AG09309 (cell line): ENCODE data around the gene UBALD1.

Experiments
- DNase-seq: peaks from one replicate; pipeline ENCODE4 v3.0.0-alpha.2; 2010; ENCODE audit warnings: low read depth
- H3K4me3 ChIP-seq: 2 replicates; pipeline ENCODE4 v1.5.1; 2011; ENCODE audit warnings: mild to moderate bottlenecking, low read depth, low read length, moderate library complexity; ENCODE audit not compliant: control insufficient read depth
- CTCF ChIP-seq: IDR thresholded peaks from 2 replicates; pipeline ENCODE4 v1.5.1; 2011; ENCODE audit warnings: mild to moderate bottlenecking, low read depth, low read length, inconsistent platforms; ENCODE audit not compliant: insufficient read depth, control insufficient read depth; ENCODE audit errors: missing control alignments

The UBALD1 gene

GRCh38 chr16:4599037-4599436 lies 15.7 kb downstream of the UBALD1 start:
- DNase-seq = no peak
- no peak for TF ChIP-seq CTCF
- no peak overlapping the region for H3K4me3 ChIP-seq

GRCh38 chr16:4597174-4597573 lies 17.5 kb downstream of the UBALD1 start:
- no peak for TF ChIP-seq CTCF
- no peak overlapping the region for H3K4me3 ChIP-seq
- DNase-seq = no peak

GRCh38 chr16:4594433-4595410 lies 20.0 kb downstream of the UBALD1 start:
- DNase-seq = no peak
- H3K4me3 ChIP-seq = no peak overlapping the region
- no peak for TF ChIP-seq CTCF

- no peak overlapping the region for H3K4me3 ChIP-seq
- no peak for TF ChIP-seq CTCF
- no peak for DNase-seq
Observed at GRCh38 chr16:4593086-4593485, 21.6 kb downstream of the UBALD1 start.

- H3K4me3 ChIP-seq = no peak overlapping the region
- no peak for TF ChIP-seq CTCF
- no peak for DNase-seq
Observed at GRCh38 chr16:4591706-4592470, 22.8 kb downstream of the UBALD1 start.

GRCh38 chr16:4591191-4591590 lies 23.5 kb downstream of the UBALD1 start:
- H3K4me3 ChIP-seq = no peak overlapping the region
- TF ChIP-seq CTCF = no peak
- DNase-seq = no peak
